GM18870 (cell line): ENCODE data around the gene CTXND2.
"Not testable (repeated sequence)": the region's sequence is repeated elsewhere in the genome, so short reads cannot be mapped to it uniquely, and the experiment has no call there.

Experiments
- ATAC-seq: cut with Tn5 transposase; IDR thresholded peaks from one replicate; pipeline ENCODE4 v1.9.1; 2021; ENCODE audit warnings: moderate library complexity; ENCODE audit not compliant: unreplicated experiment

CTXND2 gene

GRCh38 chr1:150887018-150887417 lies at the start of gene CTXND2:
TSS of gene CTXND2 (plus strand) at chr1:150887136. CDS start at chr1:150912315, 25,179 bp downstream.
- no peak for ATAC-seq

GRCh38 chr1:150840850-150841249 lies 46.1 kb upstream of the CTXND2 start:
- ATAC-seq: not testable (repeated sequence)

GRCh38 chr1:150841626-150842025 lies 45.3 kb upstream of the CTXND2 start:
- no peak for ATAC-seq

- no peak for ATAC-seq
Observed at GRCh38 chr1:150842343-150842742, 44.6 kb upstream of the CTXND2 start.

- no peak for ATAC-seq
Observed at GRCh38 chr1:150842964-150843363, 44.0 kb upstream of the CTXND2 start.

GRCh38 chr1:150843474-150843873 lies 43.5 kb upstream of the CTXND2 start:
- ATAC-seq: no peak

GRCh38 chr1:150846473-150847146 lies 40.3 kb upstream of the CTXND2 start:
- no peak for ATAC-seq

- not testable (repeated sequence) for ATAC-seq
Observed at GRCh38 chr1:150850801-150851362, 36.1 kb upstream of the CTXND2 start.

- not testable (repeated sequence) for ATAC-seq
Observed at GRCh38 chr1:150852734-150853133, 34.2 kb upstream of the CTXND2 start.

- no peak for ATAC-seq
Observed at GRCh38 chr1:150863724-150864123, 23.2 kb upstream of the CTXND2 start.

- ATAC-seq: not testable (repeated sequence)
Observed at GRCh38 chr1:150864200-150864599, 22.7 kb upstream of the CTXND2 start.

- no peak for ATAC-seq
Observed at GRCh38 chr1:150869683-150870082, 17.3 kb upstream of the CTXND2 start.

GRCh38 chr1:150872572-150872971 lies 14.4 kb upstream of the CTXND2 start:
- no peak for ATAC-seq

- ATAC-seq: no peak
Observed at GRCh38 chr1:150873521-150873920, 13.4 kb upstream of the CTXND2 start.

- no peak for ATAC-seq
Observed at GRCh38 chr1:150874455-150875196, 12.3 kb upstream of the CTXND2 start.

- ATAC-seq: no peak
Observed at GRCh38 chr1:150875197-150876118, 11.5 kb upstream of the CTXND2 start.

GRCh38 chr1:150876119-150876454 lies 10.8 kb upstream of the CTXND2 start:
- ATAC-seq: no peak

- ATAC-seq: not testable (repeated sequence)
Observed at GRCh38 chr1:150878931-150879330, 8.0 kb upstream of the CTXND2 start.

GRCh38 chr1:150881331-150882070 lies 5.4 kb upstream of the CTXND2 start:
- ATAC-seq: no peak

- not testable (repeated sequence) for ATAC-seq
Observed at GRCh38 chr1:150883121-150883520, 3.8 kb upstream of the CTXND2 start.
